GM12892 (cell line): Measurements from ENCODE around the gene ANKRD33.
"Not testable (repeated sequence)": the region's sequence is repeated elsewhere in the genome, so short reads cannot be mapped to it uniquely, and the experiment has no call there.

Source experiments
- DNase-seq: peaks from one replicate; pipeline ENCODE4 v3.0.0; 2011; ENCODE audit not compliant: insufficient read length
- FAIRE-seq: peaks from 2 replicates; lab custom pipeline; 2011; peaks lifted over from hg19 to GRCh38; lab: Jason Lieb, UNC
- POLR2A ChIP-seq: IDR thresholded peaks from 2 replicates; pipeline ENCODE4 v1.6.1; 2011; ENCODE audit warnings: low read depth, low read length, control low read depth
- POLR2AphosphoS5 ChIP-seq: IDR thresholded peaks from 2 replicates; pipeline ENCODE4 v1.6.1; 2011; ENCODE audit warnings: low read depth, low read length, control low read depth
- TAF1 ChIP-seq: IDR thresholded peaks from 2 replicates; pipeline ENCODE4 v1.6.1; 2011; ENCODE audit warnings: low read depth, mild to moderate bottlenecking, control low read depth, low read length, borderline replicate concordance

Gene ANKRD33

DNA sequence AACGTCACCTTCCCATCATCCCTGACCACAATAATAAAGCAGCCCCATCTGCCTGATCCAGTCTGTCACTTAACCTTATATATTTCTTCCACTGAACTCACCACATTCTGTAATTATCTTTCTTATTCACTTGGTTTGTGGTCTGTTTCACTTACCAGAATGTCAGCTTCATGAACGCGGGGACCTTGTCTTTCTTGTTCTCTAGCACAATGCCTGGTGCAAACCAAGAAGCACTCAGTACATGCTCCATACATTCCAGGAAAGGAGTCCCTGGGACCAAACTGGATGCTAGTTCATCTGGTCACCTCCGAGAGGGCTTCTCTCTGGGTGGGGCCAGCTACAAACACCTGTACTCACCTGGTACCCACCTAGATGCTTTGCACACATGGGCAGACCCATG, 17.4 kb upstream of the ANKRD33 start:
- TF ChIP-seq POLR2A (no peak), TAF1 (no peak), POLR2AphosphoS5 (no peak)
- no peak for FAIRE-seq
- no peak for DNase-seq

DNA sequence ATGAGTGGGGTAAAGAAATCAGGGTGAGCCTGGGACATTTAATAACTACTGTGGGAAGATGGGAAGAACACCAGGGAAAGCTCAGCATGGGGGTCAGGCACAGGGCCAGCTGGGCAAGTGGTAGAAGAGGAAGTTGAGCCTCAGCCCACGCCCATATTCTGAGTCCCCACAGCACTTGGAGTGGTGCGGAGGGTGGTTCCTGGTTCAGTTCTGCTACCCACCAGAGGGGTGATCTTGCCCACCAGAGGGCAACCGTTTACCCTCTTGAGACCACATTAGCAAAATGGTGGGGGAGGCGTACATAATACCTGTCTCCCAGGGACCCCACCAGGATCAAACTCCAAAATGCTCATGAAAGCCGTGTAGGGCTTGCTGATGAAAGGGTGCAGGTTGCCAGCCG, 16.8 kb upstream of the ANKRD33 start:
- FAIRE-seq (peak; percentile 27), DNase-seq (no peak)
- TF ChIP-seq POLR2AphosphoS5 (no peak), TAF1 (no peak), POLR2A (no peak)

DNA sequence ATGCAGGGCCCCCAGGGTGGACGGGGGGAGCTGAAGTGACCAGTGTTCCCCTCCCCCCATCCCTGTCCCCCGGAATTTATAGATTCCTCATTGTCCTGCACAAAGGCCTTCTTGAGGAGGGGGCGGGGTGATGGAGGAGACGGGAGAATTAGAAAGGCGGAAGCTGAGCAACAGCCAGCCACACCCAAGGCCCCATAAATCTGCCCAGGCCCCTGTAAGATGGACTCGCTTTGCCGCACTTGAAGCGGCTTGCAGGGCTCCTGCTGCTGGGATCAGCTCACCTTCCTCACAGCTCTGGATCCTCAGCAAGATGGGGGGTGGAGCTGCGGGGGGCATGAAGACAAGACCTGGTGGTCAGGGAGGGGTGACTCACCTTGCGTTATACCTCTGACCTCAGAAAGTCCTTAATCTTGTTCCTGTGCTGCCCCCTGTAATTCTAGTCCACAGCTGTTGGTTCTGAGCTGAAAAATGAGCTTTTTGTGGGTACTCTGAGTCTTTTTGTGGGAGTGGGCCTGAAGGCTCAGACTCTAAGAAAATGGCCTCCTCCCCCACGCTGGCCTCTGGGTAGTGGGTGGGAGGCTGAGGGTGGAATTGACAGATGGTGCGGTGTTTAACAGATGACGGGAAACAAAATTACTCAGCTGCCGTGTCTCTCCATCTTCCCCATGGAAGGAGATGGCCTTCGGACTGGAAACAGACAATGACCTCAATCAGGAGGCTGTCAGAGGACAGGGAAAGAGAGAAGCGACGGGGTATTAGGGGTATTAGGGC, 15.8 kb upstream of the ANKRD33 start:
- TF ChIP-seq TAF1 (no peak), POLR2AphosphoS5 (no peak)
- FAIRE-seq (no peak), DNase-seq (no peak)

DNA sequence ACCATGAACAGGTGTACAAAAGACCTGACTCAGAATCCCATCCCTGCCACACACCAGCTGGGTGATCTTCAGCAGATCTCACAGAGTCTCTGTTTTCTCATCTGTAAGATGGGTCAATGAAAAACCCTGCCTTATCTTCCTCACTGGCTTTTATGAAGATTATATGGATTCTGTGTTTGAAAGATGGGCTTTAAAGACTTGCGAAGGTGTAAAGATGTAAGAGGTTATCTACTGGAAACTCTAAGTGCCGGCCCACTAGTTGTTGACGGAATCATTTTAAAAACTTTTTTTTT, 15.3 kb upstream of the ANKRD33 start:
- no peak for DNase-seq
- no peak for FAIRE-seq
- TF ChIP-seq POLR2A (no peak), POLR2AphosphoS5 (no peak), TAF1 (no peak)

DNA sequence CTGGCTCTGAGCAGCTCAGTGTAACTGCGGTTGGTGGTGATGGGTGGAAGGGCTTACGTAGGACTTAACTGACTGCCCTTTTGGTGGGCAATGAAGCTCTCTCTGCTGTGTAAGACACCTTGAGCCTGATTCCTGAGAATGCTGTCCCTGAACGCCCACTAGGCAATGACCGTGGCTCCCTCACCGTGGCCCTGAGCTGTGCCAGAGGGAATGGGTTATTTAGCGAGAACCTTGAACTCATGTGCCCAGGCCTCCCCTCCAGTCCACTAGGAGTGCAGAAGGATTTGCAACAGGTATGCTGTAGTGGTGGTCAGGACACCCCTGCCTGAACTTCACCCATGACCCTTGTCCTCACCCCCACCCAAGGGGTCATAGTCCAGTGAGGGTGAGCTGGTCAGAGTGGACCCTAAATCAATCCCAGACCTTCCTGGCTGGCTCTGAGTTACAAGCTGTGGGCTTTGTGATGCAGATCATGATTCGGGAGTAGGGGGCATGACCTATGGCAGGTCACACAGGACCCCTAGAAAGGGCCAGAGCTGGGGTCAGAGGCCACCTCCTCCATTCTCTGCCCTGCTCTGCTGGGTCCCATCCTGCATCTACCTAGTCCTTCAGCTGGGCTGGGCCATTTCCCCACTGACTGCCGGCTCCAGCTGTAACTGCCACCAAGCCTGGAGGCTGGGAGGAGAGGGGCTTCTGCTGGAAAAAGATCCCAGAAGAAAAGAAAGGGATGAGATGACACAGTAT, 14.5 kb upstream of the ANKRD33 start:
- TF ChIP-seq TAF1 = no peak
- TF ChIP-seq POLR2A = no peak
- no peak for TF ChIP-seq POLR2AphosphoS5
- FAIRE-seq = no peak
- DNase-seq = no peak

DNA sequence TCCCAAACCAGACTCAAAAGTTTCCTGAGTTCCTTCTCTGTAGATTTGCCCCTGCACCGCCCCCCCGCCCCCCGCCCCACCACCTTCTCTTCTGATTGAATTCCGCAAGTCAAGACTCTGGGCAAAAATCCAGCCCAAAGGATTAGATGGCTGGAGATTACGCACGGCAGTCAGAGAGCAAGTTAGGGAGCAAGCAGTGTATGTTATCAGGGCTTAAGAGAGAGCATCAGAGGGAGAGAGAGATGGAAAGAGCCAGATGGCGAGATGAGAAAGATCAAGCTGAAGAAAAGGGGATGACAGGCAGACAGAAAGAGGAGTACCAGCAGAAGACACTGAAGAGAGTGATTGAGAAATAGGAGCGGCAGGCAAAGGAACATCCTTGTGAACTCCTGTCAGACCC, 13.9 kb upstream of the ANKRD33 start:
- TF ChIP-seq POLR2A = no peak
- no peak for TF ChIP-seq POLR2AphosphoS5
- TF ChIP-seq TAF1 = no peak
- no peak for FAIRE-seq
- DNase-seq = no peak

DNA sequence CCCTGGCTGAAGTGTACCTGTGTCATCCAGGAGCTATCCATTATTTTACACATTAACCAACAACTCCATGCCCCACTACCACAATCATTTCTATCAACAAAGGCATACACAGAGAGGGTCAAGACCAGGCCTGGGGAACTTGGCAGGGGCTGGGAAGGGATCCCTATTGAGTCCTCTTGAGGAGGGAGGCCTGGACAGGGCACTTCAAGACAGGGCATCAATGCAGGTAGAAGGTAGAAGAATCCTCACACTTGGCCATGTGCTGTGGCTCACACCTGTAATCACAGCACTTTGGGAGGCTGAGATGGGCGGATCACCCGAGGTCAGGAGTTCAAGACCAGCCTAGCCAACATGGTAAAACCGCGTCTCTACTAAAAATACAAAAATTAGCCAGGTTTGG, 13.4 kb upstream of the ANKRD33 start:
- TF ChIP-seq TAF1 (no peak), POLR2A (no peak), POLR2AphosphoS5 (no peak)
- FAIRE-seq (no peak), DNase-seq (no peak)

DNA sequence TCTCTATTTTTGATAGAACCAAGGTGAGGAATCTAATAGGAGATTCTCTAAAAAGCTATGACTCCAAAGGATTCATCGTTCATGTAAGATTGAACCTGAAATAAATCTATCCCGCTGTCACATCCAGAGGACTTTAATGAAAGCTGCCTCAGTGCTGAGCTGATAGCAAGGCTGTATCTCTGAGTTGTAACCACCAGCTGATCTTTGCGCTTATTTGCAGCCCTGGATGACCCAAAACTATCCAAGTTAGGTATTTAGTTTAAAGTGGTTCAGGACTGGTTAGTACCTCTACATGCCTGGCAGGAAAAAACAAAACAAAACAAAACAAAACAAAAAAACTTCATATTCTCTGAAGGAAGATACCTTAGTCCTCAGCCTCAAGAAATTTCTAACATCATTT, 8.8 kb upstream of the ANKRD33 start:
- TF ChIP-seq POLR2AphosphoS5 = no peak
- TF ChIP-seq POLR2A = no peak
- TF ChIP-seq TAF1 = no peak
- DNase-seq (no peak), FAIRE-seq (no peak)

DNA sequence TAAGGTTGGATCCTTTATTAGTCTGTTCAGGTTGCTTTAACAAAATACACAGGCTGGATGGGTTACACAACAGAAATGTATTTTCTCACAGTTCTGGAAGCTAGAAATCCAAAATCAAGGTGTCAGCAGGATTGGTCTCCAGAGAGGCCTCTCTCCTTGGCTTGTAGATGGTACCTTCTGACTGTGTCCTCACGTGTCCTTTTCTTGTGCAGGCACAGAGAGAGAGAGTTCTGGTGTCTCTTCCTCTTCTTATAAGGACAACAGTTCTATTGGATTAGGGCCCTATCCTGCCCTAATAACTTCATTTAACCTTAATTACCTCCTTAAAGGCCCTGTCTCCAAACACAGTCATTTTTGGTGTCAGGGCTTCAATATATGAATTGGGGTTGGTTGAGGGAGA, 4.6 kb upstream of the ANKRD33 start:
- TF ChIP-seq TAF1 (no peak), POLR2AphosphoS5 (no peak), POLR2A (no peak)
- DNase-seq = no peak
- FAIRE-seq = no peak

DNA sequence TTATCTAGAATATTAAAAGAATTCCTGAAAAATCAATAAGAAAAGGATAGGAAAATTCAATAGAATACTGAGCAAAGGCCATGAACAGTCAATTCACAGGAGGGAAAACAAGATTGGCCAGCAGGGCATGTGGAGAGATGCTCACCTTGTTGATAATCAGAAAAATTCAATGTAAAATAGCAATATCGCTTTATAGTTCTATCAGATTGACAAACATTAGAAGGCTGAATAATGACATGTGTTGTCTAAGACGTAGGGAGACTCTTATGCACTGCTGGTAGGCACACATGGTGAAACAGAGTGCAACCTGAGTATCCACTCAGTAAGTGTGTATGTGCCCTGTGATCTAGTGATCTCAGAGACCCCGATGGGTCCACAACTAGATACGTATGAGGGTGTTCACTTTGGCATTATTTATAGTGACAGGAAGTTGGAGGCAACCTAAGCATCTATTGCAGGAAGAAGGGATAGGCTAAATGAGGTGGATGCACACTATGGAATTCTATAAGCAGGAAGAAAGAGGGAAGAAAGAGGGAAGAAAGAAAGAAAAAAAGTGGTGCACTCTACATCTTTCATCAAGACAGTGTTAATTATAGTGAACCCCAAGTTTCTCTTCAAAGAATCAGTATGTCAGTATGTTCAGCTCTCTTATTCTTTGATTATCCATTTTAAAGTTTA, 3.8 kb upstream of the ANKRD33 start:
- DNase-seq (no peak), FAIRE-seq (no peak)
- TF ChIP-seq TAF1 = no peak
- no peak for TF ChIP-seq POLR2AphosphoS5
- TF ChIP-seq POLR2A = no peak

DNA sequence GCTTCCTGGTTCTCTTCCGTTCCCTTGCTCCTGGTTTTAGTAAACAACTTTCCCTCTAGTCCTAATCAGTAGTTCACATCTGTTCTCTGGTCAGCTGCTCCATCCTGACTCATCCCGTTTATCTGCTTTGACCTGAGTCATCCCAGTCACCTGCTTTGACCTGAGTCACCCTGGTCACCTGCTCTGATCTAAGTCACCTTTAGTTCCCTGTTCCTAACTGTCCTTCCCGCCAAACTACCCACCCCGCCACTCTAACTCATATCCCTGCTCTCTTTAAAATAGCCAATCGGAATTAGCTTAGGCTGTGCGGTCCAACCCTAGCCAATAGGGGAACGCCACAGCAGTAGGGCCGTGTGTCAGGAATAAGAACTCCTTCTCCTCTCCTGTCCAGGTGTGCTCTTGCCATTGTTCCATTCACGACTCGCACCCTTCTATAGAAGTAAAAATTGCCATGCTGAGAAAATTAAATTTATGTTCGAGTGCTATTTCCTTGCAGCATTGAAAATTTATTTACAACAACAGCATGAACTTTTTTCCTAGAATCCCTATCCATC, 3.1 kb upstream of the ANKRD33 start:
- no peak for TF ChIP-seq TAF1
- no peak for TF ChIP-seq POLR2AphosphoS5
- TF ChIP-seq POLR2A = no peak
- no peak for DNase-seq
- no peak for FAIRE-seq

DNA sequence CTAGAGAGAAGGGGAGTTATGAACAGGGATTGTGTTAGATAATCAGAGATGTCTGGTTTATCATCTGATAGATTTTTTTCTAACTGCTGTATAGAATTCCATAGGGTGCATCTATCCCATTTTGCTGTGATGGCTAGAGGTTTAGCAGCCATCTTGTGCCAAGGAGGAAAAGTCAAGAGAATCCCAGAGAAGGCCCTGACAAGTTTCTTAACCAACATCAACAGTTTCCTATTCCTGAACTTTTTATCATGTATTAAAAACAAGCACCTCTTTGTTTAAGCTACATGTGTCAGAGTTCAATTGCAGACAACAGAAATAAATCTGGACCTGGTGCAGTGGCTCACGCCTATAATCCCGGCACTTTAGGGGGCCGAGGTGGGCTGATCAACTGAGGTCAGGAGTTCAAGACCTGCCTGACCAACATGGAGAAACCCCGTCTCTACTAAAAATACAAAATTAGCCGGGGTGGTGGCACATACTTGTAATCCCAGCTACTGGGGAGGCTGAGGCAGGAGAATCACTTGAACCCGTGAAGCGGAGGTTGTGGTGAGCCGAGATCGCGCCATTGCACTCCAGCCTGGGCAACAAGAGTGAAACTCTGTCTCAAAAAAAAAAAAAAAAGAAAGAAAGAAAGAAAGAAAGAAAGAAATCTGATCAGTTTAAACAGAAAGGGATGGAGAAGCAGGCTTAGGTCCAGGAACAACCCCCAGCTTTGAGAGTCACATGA, 2.4 kb upstream of the ANKRD33 start:
- not testable (repeated sequence) for DNase-seq, FAIRE-seq
